ENCODE measurements around the gene CCDC86.
A peak's percentile ranks its signal among the peaks of the same experiment; 100 is the strongest.

The CCDC86 gene

DNA sequence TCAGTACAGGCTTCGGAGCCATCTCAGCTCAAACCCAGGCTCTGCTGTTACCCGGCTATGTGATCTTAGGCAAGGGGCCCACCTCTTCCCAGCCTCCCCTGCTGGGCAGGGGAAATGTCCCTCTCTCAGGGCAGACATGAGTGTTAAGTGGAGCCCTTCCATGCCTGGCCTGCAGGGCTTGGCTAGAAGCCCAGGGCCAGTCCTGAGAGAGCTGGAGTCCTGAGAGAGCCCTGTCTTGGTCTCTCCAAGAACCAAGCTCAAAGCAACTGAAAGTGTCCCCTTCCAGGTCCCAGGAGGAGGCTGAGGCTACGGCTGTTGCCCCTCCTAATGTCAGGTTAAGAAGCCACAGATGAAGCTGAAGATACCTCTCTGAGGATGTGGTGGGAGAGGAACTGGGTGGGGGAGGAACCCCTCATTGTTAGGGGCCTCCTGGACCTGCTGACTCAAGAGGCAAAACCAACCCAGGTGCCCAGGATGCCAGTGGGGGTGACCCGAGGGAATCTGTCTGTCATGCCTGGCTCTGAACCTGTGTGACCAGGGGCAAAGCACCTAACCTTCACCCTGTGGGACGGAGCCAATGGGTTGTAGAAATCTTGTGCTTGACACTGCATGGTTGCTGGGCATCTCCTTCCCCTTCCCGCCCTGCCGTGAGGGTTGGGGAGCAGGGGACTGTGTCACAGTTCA lies 29.6 kb downstream of the CCDC86 start:
- Histone ChIP-seq H3K4me3 (ENCODE audit: low read depth, low read length) (peak overlapping the region; percentile 29), H3K27ac (peak overlapping the region; percentile 99), H3K4me1 (peaks cover 63% of the 10 kb centered on the region), H3K4me2 (ENCODE audit: low read length) (peak overlapping the region; percentile 24), H3K36me3 (ENCODE audit: control insufficient read depth, insufficient read depth, low read length) (no peaks in the 10 kb centered on the region), H2AFZ (no peak overlapping the region), H3K27me3 (ENCODE audit: control insufficient read depth, insufficient read depth, low read length) (no peaks in the 10 kb centered on the region), H3K9ac (no peak overlapping the region), H3K79me2 (peaks cover 6% of the 10 kb centered on the region), H3K9me3 (ENCODE audit: control insufficient read depth, low read length) (no peaks in the 10 kb centered on the region)
- TF ChIP-seq, protein P1, sequence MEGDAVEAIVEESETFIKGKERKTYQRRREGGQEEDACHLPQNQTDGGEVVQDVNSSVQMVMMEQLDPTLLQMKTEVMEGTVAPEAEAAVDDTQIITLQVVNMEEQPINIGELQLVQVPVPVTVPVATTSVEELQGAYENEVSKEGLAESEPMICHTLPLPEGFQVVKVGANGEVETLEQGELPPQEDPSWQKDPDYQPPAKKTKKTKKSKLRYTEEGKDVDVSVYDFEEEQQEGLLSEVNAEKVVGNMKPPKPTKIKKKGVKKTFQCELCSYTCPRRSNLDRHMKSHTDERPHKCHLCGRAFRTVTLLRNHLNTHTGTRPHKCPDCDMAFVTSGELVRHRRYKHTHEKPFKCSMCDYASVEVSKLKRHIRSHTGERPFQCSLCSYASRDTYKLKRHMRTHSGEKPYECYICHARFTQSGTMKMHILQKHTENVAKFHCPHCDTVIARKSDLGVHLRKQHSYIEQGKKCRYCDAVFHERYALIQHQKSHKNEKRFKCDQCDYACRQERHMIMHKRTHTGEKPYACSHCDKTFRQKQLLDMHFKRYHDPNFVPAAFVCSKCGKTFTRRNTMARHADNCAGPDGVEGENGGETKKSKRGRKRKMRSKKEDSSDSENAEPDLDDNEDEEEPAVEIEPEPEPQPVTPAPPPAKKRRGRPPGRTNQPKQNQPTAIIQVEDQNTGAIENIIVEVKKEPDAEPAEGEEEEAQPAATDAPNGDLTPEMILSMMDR (IDR thresholded peaks at IDR 0.05), result peak; percentile 16

DNA sequence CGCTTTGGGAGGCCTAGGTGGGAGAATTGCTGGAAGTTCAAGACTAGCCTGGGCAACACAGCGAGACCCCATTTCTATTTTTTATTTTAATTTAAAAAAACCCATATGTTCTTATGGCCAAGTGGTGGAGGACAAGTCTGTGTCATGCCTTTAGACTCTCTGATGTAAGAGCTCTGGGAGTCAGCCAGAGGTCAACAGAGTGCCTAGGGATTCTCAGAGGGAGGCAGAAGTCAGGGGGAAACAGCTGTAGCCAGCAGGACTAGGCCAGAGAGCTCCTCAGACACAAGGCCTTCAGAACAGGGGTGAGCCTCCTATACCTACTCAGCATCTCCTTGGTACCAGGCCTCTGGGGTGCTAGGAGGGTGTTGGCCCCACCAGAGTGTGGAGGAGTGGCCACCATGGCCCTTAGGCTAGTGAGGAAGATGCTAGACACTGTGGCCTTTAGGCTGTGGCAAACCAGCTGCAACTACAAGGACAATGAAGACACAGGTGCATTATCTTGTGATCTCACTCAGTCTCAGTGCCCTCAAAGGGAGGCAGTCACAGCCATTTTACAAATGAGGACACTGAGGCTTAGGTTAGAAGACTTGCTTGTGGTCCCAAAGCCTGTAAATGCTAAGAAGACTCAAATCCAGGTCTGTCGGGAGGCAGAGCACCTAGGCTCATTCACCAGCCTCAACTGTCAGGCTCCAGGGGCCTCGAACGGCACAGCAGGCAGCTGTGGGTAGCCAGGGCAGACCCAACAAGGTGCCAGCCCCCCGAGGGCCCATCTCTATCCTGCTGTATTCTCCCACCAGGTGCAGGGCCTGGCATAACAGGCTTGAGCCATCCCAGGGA lies 30.4 kb downstream of the CCDC86 start:
- TF ChIP-seq, protein P1 (IDR thresholded peaks at IDR 0.05), result no peak
- Histone ChIP-seq H3K36me3 (ENCODE audit: control insufficient read depth, insufficient read depth, low read length) (no peaks in the 10 kb centered on the region), H3K9me3 (ENCODE audit: control insufficient read depth, low read length) (no peaks in the 10 kb centered on the region), H3K79me2 (peaks cover 6% of the 10 kb centered on the region), H3K27ac (peak overlapping the region; percentile 99), H3K4me3 (ENCODE audit: low read depth, low read length) (no peak overlapping the region), H3K9ac (no peak overlapping the region), H3K4me2 (ENCODE audit: low read length) (peak overlapping the region; percentile 54), H3K4me1 (peaks cover 61% of the 10 kb centered on the region), H3K27me3 (ENCODE audit: control insufficient read depth, insufficient read depth, low read length) (no peaks in the 10 kb centered on the region), H2AFZ (no peak overlapping the region)

DNA sequence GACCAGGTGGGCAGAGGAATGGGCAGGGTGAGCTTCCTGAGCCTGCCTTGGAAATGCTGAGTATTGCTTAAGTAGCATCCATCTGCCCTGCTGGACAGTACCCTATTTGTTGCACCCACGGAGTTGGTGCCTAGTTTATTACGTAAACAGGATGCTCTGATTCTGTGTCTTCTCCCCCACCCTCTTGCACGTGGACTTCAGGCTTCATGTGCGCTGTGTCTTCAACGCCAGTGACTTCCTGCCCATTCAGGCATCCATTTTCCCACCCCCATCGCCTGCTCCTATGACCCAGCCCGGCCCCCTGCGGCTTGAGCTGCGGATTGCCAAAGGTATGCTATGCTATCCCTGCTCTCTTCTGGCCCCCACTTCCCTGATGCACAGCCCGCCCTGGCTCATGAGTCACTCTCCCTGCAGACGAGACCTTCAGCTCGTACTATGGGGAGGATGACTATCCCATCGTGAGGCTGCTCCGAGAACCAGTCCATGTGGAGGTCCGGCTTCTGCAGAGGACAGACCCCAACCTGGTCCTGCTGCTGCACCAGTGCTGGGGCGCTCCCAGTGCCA lies 31.1 kb downstream of the CCDC86 start:
- no peak overlapping the region for H3K4me3 ChIP-seq (ENCODE audit: low read depth, low read length)
- no peaks in the 10 kb centered on the region for H3K9me3 ChIP-seq (ENCODE audit: control insufficient read depth, low read length)
- TF ChIP-seq, protein P1 (IDR thresholded peaks at IDR 0.05), result no peak
- no peak overlapping the region for H3K9ac ChIP-seq
- peak overlapping the region; percentile 99 for H3K27ac ChIP-seq
- peak overlapping the region; percentile 54 for H3K4me2 ChIP-seq (ENCODE audit: low read length)
- H3K79me2 ChIP-seq, result peaks cover 6% of the 10 kb centered on the region
- H3K36me3 ChIP-seq (ENCODE audit: control insufficient read depth, insufficient read depth, low read length), result no peaks in the 10 kb centered on the region
- no peak overlapping the region for H2AFZ ChIP-seq
- H3K27me3 ChIP-seq (ENCODE audit: control insufficient read depth, insufficient read depth, low read length), result no peaks in the 10 kb centered on the region
- peaks cover 57% of the 10 kb centered on the region for H3K4me1 ChIP-seq

DNA sequence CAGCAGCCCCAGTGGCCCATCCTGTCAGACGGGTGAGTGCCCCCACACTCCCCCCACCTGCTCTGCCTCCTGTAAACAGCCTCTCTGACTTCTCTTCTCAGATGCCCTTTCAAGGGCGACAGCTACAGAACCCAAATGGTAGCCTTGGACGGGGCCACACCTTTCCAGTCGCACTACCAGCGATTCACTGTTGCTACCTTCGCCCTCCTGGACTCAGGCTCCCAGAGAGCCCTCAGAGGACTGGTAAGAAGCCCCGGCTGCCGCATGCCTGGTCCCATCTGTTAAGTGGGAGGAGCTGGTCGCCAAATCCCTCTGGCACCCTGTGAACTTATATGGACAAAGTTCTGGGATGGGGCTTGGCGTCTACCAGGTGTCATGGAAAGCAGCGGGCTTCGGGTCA lies 31.6 kb downstream of the CCDC86 start:
- H2AFZ ChIP-seq, result no peak overlapping the region
- H3K4me1 ChIP-seq, result peaks cover 57% of the 10 kb centered on the region
- H3K27ac ChIP-seq, result peak overlapping the region; percentile 99
- H3K79me2 ChIP-seq, result peaks cover 6% of the 10 kb centered on the region
- no peaks in the 10 kb centered on the region for H3K27me3 ChIP-seq (ENCODE audit: control insufficient read depth, insufficient read depth, low read length)
- no peak overlapping the region for H3K4me3 ChIP-seq (ENCODE audit: low read depth, low read length)
- no peaks in the 10 kb centered on the region for H3K9me3 ChIP-seq (ENCODE audit: control insufficient read depth, low read length)
- no peaks in the 10 kb centered on the region for H3K36me3 ChIP-seq (ENCODE audit: control insufficient read depth, insufficient read depth, low read length)
- H3K9ac ChIP-seq, result no peak overlapping the region
- peak overlapping the region; percentile 54 for H3K4me2 ChIP-seq (ENCODE audit: low read length)
- TF ChIP-seq, protein P1 (IDR thresholded peaks at IDR 0.05), result no peak

Measured in parathyroid adenoma (tissue), 2 donors.